ENCODE results near the gene CIITA.
"Not testable (repeated sequence)": the region's sequence is repeated elsewhere in the genome, so short reads cannot be mapped to it uniquely, and the experiment has no call there.

The CIITA gene

GRCh38 chr16:10936272-10936984, 59.4 kb downstream of the CIITA start:
- no peak for DNase-seq

GRCh38 chr16:10937068-10937859, 60.3 kb downstream of the CIITA start:
- DNase-seq, result no peak

GRCh38 chr16:10938321-10938720, 61.3 kb downstream of the CIITA start:
- DNase-seq, result no peak

GRCh38 chr16:10938796-10939648, 62.0 kb downstream of the CIITA start:
- DNase-seq, result no peak

- DNase-seq, result no peak
Measured at GRCh38 chr16:10939649-10940234, 62.7 kb downstream of the CIITA start.

- DNase-seq, result no peak
Measured at GRCh38 chr16:10940501-10941079, 63.6 kb downstream of the CIITA start.

- DNase-seq, result no peak
Measured at GRCh38 chr16:10941127-10941933, 64.3 kb downstream of the CIITA start.

GRCh38 chr16:10941935-10942351, 64.9 kb downstream of the CIITA start:
- DNase-seq, result not testable (repeated sequence)

- peak; percentile 58 for DNase-seq
Measured at GRCh38 chr16:10942352-10943063, 65.5 kb downstream of the CIITA start, which contains the start of gene DEXI. Gene DEXI, minus strand, starts transcription at chr16:10942468. Its CDS starts 463 bp downstream, at chr16:10942005.

- no peak for DNase-seq
Measured at GRCh38 chr16:10943064-10943353, 66.0 kb downstream of the CIITA start.

- DNase-seq, result peak; percentile 84
Measured at GRCh38 chr16:10944249-10945064, 67.5 kb downstream of the CIITA start, which contains the start of gene CLEC16A. Gene CLEC16A, plus strand, starts transcription at chr16:10944564. Its CDS starts 154 bp downstream, at chr16:10944718.

- no peak for DNase-seq
Measured at GRCh38 chr16:10945065-10945787, 68.2 kb downstream of the CIITA start.

- DNase-seq, result no peak
Measured at GRCh38 chr16:10946308-10946707, 69.3 kb downstream of the CIITA start.

- no peak for DNase-seq
Measured at GRCh38 chr16:10947211-10947787, 70.3 kb downstream of the CIITA start.

GRCh38 chr16:10949424-10949970, 72.5 kb downstream of the CIITA start:
- no peak for DNase-seq

- DNase-seq, result no peak
Measured at GRCh38 chr16:10950393-10950792, 73.4 kb downstream of the CIITA start.

- no peak for DNase-seq
Measured at GRCh38 chr16:10951026-10951425, 74.0 kb downstream of the CIITA start.

GRCh38 chr16:10954903-10955302, 77.9 kb downstream of the CIITA start:
- no peak for DNase-seq

Measured in cortex of kidney (tissue), 1 donor.